Measurements from ENCODE around the gene PEBP1. TPM values are rescaled to one million over a fixed set of nuclear protein-coding genes. Genes with fewer than 3 reads are reported as not detected.
A peak's percentile ranks its signal among the peaks of the same experiment; 100 is the strongest.

PEBP1 gene
- total and polyA plus RNA-seq, 2 of the 4 experiments (the other 2 are of a cell fraction) = 129 to 161 TPM

DNA sequence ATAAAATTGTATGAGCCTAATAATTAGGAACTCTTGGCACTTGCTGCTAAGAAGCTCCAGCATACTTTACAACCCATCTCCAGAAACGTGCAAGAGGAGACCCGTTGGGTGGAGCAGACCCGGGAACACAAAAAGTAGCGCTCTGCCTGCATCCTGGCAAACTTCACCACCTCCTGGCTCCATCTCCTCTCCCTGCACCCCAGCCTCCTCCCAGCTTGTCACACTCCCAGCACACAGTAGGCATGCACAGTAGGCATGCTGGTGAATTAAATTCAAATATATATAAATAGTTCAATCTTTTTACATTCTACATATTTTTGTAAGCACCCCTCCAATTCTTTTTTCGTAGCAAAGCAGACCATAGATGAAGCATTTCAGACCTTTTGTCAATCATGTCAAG lies 33.3 kb upstream of the PEBP1 start:
- no TSS peak for BruUV-seq (replicated peaks)

More for the DNA sequence above, 33.3 kb upstream of the PEBP1 start:
- Histone ChIP-seq H3K79me1 (ENCODE audit: low read depth in 1 of 2, low read length in 2 of 2) (peaks cover 0 to 16% of the 10 kb centered on the region in 2 experiments; a peak in 1 of 4 replicates), H3K4me1 (ENCODE audit: control insufficient read depth, insufficient read depth, low read length) (0 out of 2 replicates have a peak, but pooled peaks cover 2% of the 10 kb centered on the region), H3K27ac (ENCODE audit: insufficient read depth, low read length) (no peak overlapping the region), H2AFZ (replicated peaks; ENCODE audit: low read length, poor library complexity) (peak overlapping the region; percentile 1), H2BK5ac (ENCODE audit: low read depth, low read length, poor library complexity, severe bottlenecking) (no peak overlapping the region), H3K18ac (ENCODE audit: low read depth, low read length) (no peak overlapping the region), H3K14ac (replicated peaks; ENCODE audit: low read depth, low read length) (no peak overlapping the region), H2BK15ac (ENCODE audit: low read depth, low read length) (no peak overlapping the region), H2BK20ac (ENCODE audit: low read depth, low read length) (no peak overlapping the region), H4K20me1 (ENCODE audit: insufficient read depth, low read length) (no peaks in the 10 kb centered on the region; the same call in 1 of the 2 replicates), H3K4me2 (ENCODE audit: low read depth, low read length) (no peak overlapping the region; the same call in 1 of the 2 replicates), H3K9me3 (ENCODE audit: control insufficient read depth, insufficient read depth, low read length) (no peaks in the 10 kb centered on the region), H3K23ac (ENCODE audit: low read depth, low read length) (peak overlapping the region; percentile 31; the same call in 1 of the 2 replicates), H3K9ac (ENCODE audit: low read depth, low read length) (no peak overlapping the region), H3K4me3 (ENCODE audit: insufficient read depth, low read depth, low read length) (no peak overlapping the region; the same call in 1 of the 2 replicates), H4K91ac (ENCODE audit: insufficient read depth, low read depth, low read length) (no peak overlapping the region), H3K9me1 (ENCODE audit: insufficient read depth, low read length) (no peaks in the 10 kb centered on the region), H3K56ac (ENCODE audit: extremely low read depth, insufficient read depth, low read length) (no peak overlapping the region), H3K4ac (ENCODE audit: low read depth, low read length) (no peak overlapping the region), H4K8ac (ENCODE audit: low read depth in 2 of 2, low read length in 2 of 2) (no peak overlapping the region), H2AK9ac (replicated peaks; ENCODE audit: low read depth, low read length, poor library complexity) (no peak overlapping the region), H3K36me3 (ENCODE audit: control insufficient read depth, insufficient read depth, low read length) (no peaks in the 10 kb centered on the region), H3K27me3 (ENCODE audit: control insufficient read depth, insufficient read depth, low read length) (no peaks in the 10 kb centered on the region), H4K5ac (ENCODE audit: low read depth, low read length) (no peak overlapping the region), H2AK5ac (ENCODE audit: low read depth, low read length) (no peak overlapping the region), H2BK120ac (ENCODE audit: low read depth, low read length) (no peak overlapping the region)
- CTCF ChIA-PET = no interaction called here
- TF ChIP-seq CHD1 (IDR thresholded peaks at IDR 0.05; ENCODE audit: low read depth, low read length) (no peak), MAFK (IDR thresholded peaks at IDR 0.05; ENCODE audit: low read depth, low read length) (no peak), FOS (IDR thresholded peaks at IDR 0.05; ENCODE audit: low read depth, low read length) (no peak), POLR2A (IDR thresholded peaks at IDR 0.05; ENCODE audit: low read depth, low read length) (no peak)
- dilution Hi-C loops (cut with HindIII; ENCODE audit: low sequenced_read_pairs, unreplicated experiment) = no loop called here
- no peak for DNase-seq
- intact Hi-C loops (cut with micrococcal nuclease) = loop anchor here (5.0 kb wide), 1 partner anchor 225 kb away; no protein-coding TSS in a partner anchor
- no peak for ATAC-seq (ENCODE audit: low read depth)
- in situ Hi-C loops (cut with MboI; ENCODE audit: low sequenced_read_pairs) = no loop called here
- POLR2A ChIA-PET (ENCODE audit: unreplicated experiment) = no interaction called here
- WGBS, 2 experiments (ENCODE audit: extremely low coverage in 2 of 2, insufficient read length in 1 of 2) = no CpG with 5 or more reads among the region's 5 CpGs

Data from IMR-90 (cell line).